K562 (cell line): ENCODE measurements around the gene FAM89B. TPM values are rescaled to one million over a fixed set of nuclear protein-coding genes. Genes with fewer than 3 reads are reported as not detected.

Experiments used
- BRD4 ChIP-seq: fragments of 200-600 bp; sonication (generic); IDR thresholded peaks from 2 replicates; pipeline ENCODE4 v1.6.1; 2017; ENCODE audit warnings: inconsistent platforms
- CTCF ChIP-seq, 3 experiments: IDR thresholded peaks in 2 of 3; conservative IDR thresholded peaks in 1 of 3; 2 replicates each; pipeline ENCODE4 v1.5.1; 2011 to 2012; ENCODE audit warnings: low read length in 3 of 3, mild to moderate bottlenecking in 3 of 3, control low read depth in 2 of 3, improper control_type of control experiment in 1 of 3, inconsistent platforms in 1 of 3, low read depth in 1 of 3, mixed read lengths in 1 of 3, moderate library complexity in 1 of 3; ENCODE audit not compliant: insufficient read depth in 2 of 3
- FOXA3 ChIP-seq, 2 experiments: fragments of 450-650 bp in 1 of 2; sonication (generic) in 1 of 2; formaldehyde crosslinking; IDR thresholded peaks in 1 of 2; conservative IDR thresholded peaks in 1 of 2; 2 replicates each; pipeline versions ENCODE4 v1.4.0 to v1.8.0; 2020 to 2022; ENCODE audit warnings: mild to moderate bottlenecking in 2 of 2, missing genetic modification reagents in 1 of 2
- KAT7 ChIP-seq: sonication (generic); formaldehyde crosslinking; IDR thresholded peaks from 2 replicates; pipeline ENCODE4 v1.8.0; 2022; ENCODE audit warnings: missing genetic modification reagents, mild to moderate bottlenecking, borderline replicate concordance
- NBN ChIP-seq: fragments of 450-650 bp; IDR thresholded peaks from 2 replicates; pipeline ENCODE4 v1.6.1; 2016; ENCODE audit warnings: low read depth, mild to moderate bottlenecking
- STAT5A ChIP-seq: IDR thresholded peaks from 2 replicates; pipeline ENCODE4 v1.6.1; 2012; ENCODE audit warnings: low read length, inconsistent platforms, borderline replicate concordance
- TBL1XR1 ChIP-seq, 2 experiments: IDR thresholded peaks; 2 replicates each; pipeline ENCODE4 v1.6.1; 2012; ENCODE audit warnings: improper control_type of control experiment in 2 of 2, low read length in 2 of 2, mild to moderate bottlenecking in 1 of 2
- TBP ChIP-seq: optimal IDR thresholded peaks from 2 replicates; pipeline ENCODE3; 2011; ENCODE audit warnings: low read depth, low read length, improper control_type of control experiment
- XRCC5 ChIP-seq: fragments of 200-400 bp; formaldehyde crosslinking; IDR thresholded peaks from 2 replicates; pipeline ENCODE4 v1.6.1; 2017; ENCODE audit warnings: low read depth, mild to moderate bottlenecking, low read length
- ZBTB11 ChIP-seq, 3 experiments: fragments of 200-800 bp in 1 of 3; fragments of 250-450 bp in 1 of 3; fragments of 450-650 bp in 1 of 3; sonication (Bioruptor Pico) in 1 of 3; sonication (Bioruptor generic) in 1 of 3; formaldehyde crosslinking in 1 of 3; IDR thresholded peaks; 2 replicates each; pipeline versions ENCODE4 v1.6.1 to v1.8.0; 2016 to 2022; ENCODE audit warnings: mild to moderate bottlenecking in 2 of 3, missing genetic modification characterization in 2 of 3, missing compliant biosample characterization in 1 of 3, moderate library complexity in 1 of 3
- polyA plus RNA-seq, 8 experiments: library from polyadenylated mRNA; depleted of rRNA in 4 of 8; stranded (reverse) in 5 of 8; unstranded in 3 of 8; fragments of >200 nt; fragmentation: Nextera tagmentation in 2 of 8; fragmentation: Illumina TruSeq in 1 of 8; extraction: Ambion mirVana in 2 of 8; extraction: Trizol in 1 of 8; gene quantifications; 2 replicates each; pipeline versions ENCODE4 v1.2.1 to v1.2.3, GENCODE V29; 2011 to 2014; ENCODE audit warnings: inconsistent platforms in 1 of 8, missing spikeins in 1 of 8
- total RNA-seq, 7 experiments: library from RNA; depleted of rRNA in 6 of 7; stranded (reverse); fragments of >200 nt in 6 of 7; fragmentation: Illumina TruSeq in 2 of 7; extraction: Trizol in 2 of 7; gene quantifications; 2 replicates each; pipeline versions ENCODE4 v1.2.1 to v1.2.3, GENCODE V29; 2011 to 2021; ENCODE audit warnings: low replicate concordance in 1 of 7
- TF ChIP-seq, protein P1 (sequence below): IDR thresholded peaks from 2 replicates; pipeline ENCODE4 v1.6.1; 2014; ENCODE audit warnings: antibody characterized with exemption
- TF ChIP-seq, protein P2 (sequence below), 3 experiments: fragments of 200-800 bp in 1 of 3; sonication (Bioruptor generic) in 1 of 3; sonication (generic) in 1 of 3; formaldehyde crosslinking in 1 of 3; IDR thresholded peaks; 2 replicates each; pipeline versions ENCODE4 v1.6.1 to v1.8.0; 2016 to 2022; ENCODE audit warnings: mild to moderate bottlenecking in 2 of 3, missing compliant biosample characterization in 2 of 3, missing genetic modification characterization in 2 of 3, missing genetic modification reagents in 1 of 3
- TF ChIP-seq, protein P3 (sequence below): fragments of 150-350 bp; IDR thresholded peaks from 2 replicates; pipeline ENCODE4 v1.6.1; 2014; ENCODE audit warnings: low read depth, mild to moderate bottlenecking, low read length, borderline replicate concordance

FAM89B gene
- total and polyA plus RNA-seq, 9 of the 15 experiments (the other 6 are each of a cell fraction or from before 2014, with no cell fraction given), result 0.32 to 27.6 (median 11.9) TPM

- TF ChIP-seq TBP (peak; percentile 17), XRCC5 (peak; percentile 71; the same call in 1 of the 2 replicates), FOXA3 (CRISPR knock-in tag; conservative IDR thresholded peaks at IDR 0.05 in 1 of 2, IDR thresholded peaks at IDR 0.05 in 1 of 2) (no peak), STAT5A (0 out of 2 replicates have a peak, but pooled peaks have one; percentile 7), NBN (no peak), TBL1XR1 (IDR thresholded peaks at IDR 0.05; ENCODE audit: low read length in 2 of 2) (peak; percentile 33 to 49; a peak in 1 of 4 replicates), CTCF (IDR thresholded peaks at IDR 0.05 in 2 of 3, conservative IDR thresholded peaks at IDR 0.05 in 1 of 3; ENCODE audit: insufficient read depth in 2 of 3, low read depth in 1 of 3, low read length in 3 of 3) (peak; percentile 86 to 96 (median 87)), BRD4 (no peak), ZBTB11 (CRISPR knock-in tag; IDR thresholded peaks at IDR 0.05) (peak in 1 of 3 experiments; percentile 85; a peak in 3 of 6 replicates), KAT7 (CRISPR knock-in tag) (peak; percentile 48)
- TF ChIP-seq, protein P1, sequence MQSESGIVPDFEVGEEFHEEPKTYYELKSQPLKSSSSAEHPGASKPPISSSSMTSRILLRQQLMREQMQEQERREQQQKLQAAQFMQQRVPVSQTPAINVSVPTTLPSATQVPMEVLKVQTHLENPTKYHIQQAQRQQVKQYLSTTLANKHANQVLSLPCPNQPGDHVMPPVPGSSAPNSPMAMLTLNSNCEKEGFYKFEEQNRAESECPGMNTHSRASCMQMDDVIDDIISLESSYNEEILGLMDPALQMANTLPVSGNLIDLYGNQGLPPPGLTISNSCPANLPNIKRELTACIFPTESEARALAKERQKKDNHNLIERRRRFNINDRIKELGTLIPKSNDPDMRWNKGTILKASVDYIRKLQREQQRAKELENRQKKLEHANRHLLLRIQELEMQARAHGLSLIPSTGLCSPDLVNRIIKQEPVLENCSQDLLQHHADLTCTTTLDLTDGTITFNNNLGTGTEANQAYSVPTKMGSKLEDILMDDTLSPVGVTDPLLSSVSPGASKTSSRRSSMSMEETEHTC, result 0 out of 2 replicates have a peak, but pooled peaks have one; percentile 14
- TF ChIP-seq, protein P2, sequence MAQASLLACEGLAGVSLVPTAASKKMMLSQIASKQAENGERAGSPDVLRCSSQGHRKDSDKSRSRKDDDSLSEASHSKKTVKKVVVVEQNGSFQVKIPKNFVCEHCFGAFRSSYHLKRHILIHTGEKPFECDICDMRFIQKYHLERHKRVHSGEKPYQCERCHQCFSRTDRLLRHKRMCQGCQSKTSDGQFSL (CRISPR knock-in tag; IDR thresholded peaks at IDR 0.05), result peak; percentile 98
- TF ChIP-seq, protein P2 (tag; IDR thresholded peaks at IDR 0.05), result peak in 1 of 2 experiments; percentile 97; a peak in 2 of 4 replicates
- TF ChIP-seq, protein P3, sequence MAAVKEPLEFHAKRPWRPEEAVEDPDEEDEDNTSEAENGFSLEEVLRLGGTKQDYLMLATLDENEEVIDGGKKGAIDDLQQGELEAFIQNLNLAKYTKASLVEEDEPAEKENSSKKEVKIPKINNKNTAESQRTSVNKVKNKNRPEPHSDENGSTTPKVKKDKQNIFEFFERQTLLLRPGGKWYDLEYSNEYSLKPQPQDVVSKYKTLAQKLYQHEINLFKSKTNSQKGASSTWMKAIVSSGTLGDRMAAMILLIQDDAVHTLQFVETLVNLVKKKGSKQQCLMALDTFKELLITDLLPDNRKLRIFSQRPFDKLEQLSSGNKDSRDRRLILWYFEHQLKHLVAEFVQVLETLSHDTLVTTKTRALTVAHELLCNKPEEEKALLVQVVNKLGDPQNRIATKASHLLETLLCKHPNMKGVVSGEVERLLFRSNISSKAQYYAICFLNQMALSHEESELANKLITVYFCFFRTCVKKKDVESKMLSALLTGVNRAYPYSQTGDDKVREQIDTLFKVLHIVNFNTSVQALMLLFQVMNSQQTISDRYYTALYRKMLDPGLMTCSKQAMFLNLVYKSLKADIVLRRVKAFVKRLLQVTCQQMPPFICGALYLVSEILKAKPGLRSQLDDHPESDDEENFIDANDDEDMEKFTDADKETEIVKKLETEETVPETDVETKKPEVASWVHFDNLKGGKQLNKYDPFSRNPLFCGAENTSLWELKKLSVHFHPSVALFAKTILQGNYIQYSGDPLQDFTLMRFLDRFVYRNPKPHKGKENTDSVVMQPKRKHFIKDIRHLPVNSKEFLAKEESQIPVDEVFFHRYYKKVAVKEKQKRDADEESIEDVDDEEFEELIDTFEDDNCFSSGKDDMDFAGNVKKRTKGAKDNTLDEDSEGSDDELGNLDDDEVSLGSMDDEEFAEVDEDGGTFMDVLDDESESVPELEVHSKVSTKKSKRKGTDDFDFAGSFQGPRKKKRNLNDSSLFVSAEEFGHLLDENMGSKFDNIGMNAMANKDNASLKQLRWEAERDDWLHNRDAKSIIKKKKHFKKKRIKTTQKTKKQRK, result no peak
These were observed 1.9 kb downstream of the FAM89B start (continued) for GRCh38 chr11:65574109-65574810.
